ENCODE results near the gene TTLL11.
A peak's percentile ranks its signal among the peaks of the same experiment; 100 is the strongest.

TTLL11 gene

DNA sequence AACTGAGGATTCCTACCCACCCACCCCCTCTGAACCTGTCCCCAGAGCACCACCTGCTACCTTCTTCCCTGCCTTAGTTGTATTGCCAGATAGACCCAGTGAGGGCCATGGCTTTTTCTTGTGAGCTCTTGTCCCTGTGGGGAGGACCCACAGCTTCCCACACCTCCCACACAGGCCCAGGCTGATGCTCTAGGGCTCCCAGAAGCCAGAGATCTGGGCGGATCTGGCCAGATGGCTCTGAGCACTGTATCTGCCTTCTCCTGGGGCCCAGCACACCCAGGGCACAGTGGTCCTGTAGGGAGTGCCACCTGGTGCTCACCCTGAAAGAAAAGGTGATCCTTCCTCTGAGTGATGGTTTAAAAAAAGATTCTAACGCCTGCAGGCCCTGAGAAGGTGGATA, 310.0 kb downstream of the TTLL11 start:
- Histone ChIP-seq H3K4me3 (ENCODE audit: low read length) (no peak overlapping the region), H3K27ac (ENCODE audit: low read depth, low read length) (peak overlapping the region; percentile 52; the same call in 1 of the 2 replicates)
- 83% methylated on average over 2 of the region's 2 CpGs for WGBS

DNA sequence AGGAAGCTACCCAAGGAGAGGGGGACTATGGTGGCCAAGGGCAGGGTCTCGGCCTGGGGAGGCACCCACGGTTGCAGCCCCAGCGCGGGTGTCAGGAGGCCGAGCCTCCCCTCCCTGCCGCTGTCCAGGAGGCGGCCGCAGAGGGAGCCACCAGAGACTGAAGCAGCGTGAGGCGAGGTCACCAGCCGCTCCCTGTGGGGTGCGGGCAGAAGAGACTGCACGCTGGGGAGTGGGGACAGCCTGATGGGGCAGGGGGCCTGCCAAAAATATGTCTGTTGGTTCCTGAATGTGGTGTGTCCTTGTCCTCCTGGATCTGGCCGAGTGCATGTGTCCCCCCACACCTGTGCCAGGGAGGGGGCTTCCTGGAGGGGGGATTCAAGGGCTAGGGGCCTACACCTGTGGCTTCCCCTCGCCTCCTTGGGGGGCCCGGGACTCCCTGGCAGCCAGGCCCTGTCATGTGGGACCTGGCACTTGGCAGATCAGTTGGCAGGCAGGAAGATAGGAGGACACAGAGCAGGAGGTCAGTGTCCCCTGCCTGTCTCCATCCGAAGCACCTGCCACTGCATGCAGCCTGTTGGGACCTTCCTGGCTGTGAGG, 310.5 kb downstream of the TTLL11 start:
- H3K4me1 ChIP-seq (ENCODE audit: insufficient read depth, low read length), result peaks cover 21% of the 10 kb centered on the region
- no peaks in the 10 kb centered on the region for H3K27me3 ChIP-seq (ENCODE audit: insufficient read depth, low read length)
- WGBS, result 96% methylated on average over 17 of the region's 17 CpGs
- H3K9ac ChIP-seq (ENCODE audit: low read depth, low read length), result no peak overlapping the region
- no peak overlapping the region for H3K27ac ChIP-seq (ENCODE audit: low read depth, low read length)
- H3K36me3 ChIP-seq (ENCODE audit: insufficient read depth, low read length), result peaks cover 39% of the 10 kb centered on the region
- H3K4me3 ChIP-seq (ENCODE audit: low read length), result no peak overlapping the region
- H3K9me3 ChIP-seq (ENCODE audit: insufficient read depth, low read depth, low read length), result peaks cover 5% of the 10 kb centered on the region; the same call in 1 of the 2 replicates

More for the DNA sequence above, 310.0 kb downstream of the TTLL11 start:
- Histone ChIP-seq H3K4me1 (ENCODE audit: insufficient read depth, low read length) (peaks cover 21% of the 10 kb centered on the region), H3K9me3 (ENCODE audit: insufficient read depth, low read depth, low read length) (peaks cover 1% of the 10 kb centered on the region; the same call in 1 of the 2 replicates), H3K27me3 (ENCODE audit: insufficient read depth, low read length) (no peaks in the 10 kb centered on the region), H3K36me3 (ENCODE audit: insufficient read depth, low read length) (peaks cover 34% of the 10 kb centered on the region), H3K9ac (ENCODE audit: low read depth, low read length) (no peak overlapping the region)

DNA sequence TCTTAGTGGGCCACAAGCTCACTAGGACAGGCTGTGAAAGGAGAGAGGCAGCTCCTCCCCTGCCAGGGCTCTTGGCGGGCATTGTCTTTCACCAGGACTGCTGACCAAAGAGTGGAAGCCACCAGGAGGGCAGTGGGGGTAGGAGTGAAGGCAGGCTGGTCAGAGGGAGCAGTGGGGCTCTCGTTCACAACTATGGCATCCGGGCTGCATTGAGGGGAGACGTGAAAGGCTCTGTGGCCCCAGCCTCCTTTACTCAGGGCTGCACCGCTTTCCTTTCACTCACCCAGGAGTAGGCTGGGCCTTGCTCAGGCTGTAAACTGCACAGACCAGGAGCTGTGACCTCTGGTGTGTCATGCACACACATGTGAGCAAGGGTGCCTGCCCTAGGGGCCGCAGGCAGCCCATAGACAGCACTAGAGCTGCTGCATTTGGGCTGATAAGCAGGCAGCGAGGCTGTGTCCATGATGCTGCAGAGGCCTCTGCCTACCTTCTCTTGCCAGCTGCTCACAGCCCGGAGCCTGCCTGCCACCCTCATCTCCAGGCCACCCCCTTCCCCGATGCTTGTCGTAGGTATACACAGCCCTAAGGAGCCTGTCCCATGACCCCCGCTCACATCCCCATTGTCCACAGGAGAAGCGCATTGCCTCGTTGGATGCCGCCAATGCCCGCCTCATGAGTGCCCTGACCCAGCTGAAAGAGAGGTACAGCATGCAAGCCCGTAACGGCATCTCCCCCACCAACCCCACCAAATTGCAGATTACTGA, 311.2 kb downstream of the TTLL11 start:
- 94% methylated on average over 17 of the region's 17 CpGs for WGBS
- Histone ChIP-seq H3K9me3 (ENCODE audit: insufficient read depth, low read depth, low read length) (peaks cover 5% of the 10 kb centered on the region; the same call in 1 of the 2 replicates), H3K36me3 (ENCODE audit: insufficient read depth, low read length) (peaks cover 46% of the 10 kb centered on the region), H3K4me1 (ENCODE audit: insufficient read depth, low read length) (peaks cover 21% of the 10 kb centered on the region), H3K27me3 (ENCODE audit: insufficient read depth, low read length) (no peaks in the 10 kb centered on the region), H3K9ac (ENCODE audit: low read depth, low read length) (no peak overlapping the region), H3K4me3 (ENCODE audit: low read length) (no peak overlapping the region), H3K27ac (ENCODE audit: low read depth, low read length) (no peak overlapping the region)

DNA sequence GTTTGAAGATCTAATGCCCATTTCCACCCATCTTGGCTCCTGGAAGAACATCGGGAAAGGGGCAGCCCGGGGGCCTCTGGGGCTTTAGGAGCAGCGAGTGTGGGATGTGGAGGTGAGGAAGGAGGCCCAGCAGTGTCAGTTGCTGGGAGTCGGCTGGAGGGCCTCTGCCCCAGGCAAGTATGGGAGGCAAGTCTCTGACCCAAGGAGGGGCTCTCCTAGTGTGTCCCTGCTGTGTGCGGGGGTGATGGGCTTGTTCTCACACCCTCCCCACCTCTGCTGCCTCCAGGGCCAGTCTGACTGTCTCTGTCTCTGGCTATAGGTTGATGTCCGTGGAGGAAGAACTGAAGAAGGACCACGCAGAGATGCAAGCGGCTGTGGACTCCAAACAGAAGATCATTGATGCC, 312.0 kb downstream of the TTLL11 start:
- Histone ChIP-seq H3K9me3 (ENCODE audit: insufficient read depth, low read depth, low read length) (peaks cover 5% of the 10 kb centered on the region; the same call in 1 of the 2 replicates), H3K4me1 (ENCODE audit: insufficient read depth, low read length) (peaks cover 21% of the 10 kb centered on the region), H3K36me3 (ENCODE audit: insufficient read depth, low read length) (peaks cover 52% of the 10 kb centered on the region), H3K4me3 (ENCODE audit: low read length) (no peak overlapping the region), H3K27ac (ENCODE audit: low read depth, low read length) (no peak overlapping the region), H3K27me3 (ENCODE audit: insufficient read depth, low read length) (no peaks in the 10 kb centered on the region), H3K9ac (ENCODE audit: low read depth, low read length) (no peak overlapping the region)
- WGBS, result 95% methylated on average over 8 of the region's 8 CpGs

DNA sequence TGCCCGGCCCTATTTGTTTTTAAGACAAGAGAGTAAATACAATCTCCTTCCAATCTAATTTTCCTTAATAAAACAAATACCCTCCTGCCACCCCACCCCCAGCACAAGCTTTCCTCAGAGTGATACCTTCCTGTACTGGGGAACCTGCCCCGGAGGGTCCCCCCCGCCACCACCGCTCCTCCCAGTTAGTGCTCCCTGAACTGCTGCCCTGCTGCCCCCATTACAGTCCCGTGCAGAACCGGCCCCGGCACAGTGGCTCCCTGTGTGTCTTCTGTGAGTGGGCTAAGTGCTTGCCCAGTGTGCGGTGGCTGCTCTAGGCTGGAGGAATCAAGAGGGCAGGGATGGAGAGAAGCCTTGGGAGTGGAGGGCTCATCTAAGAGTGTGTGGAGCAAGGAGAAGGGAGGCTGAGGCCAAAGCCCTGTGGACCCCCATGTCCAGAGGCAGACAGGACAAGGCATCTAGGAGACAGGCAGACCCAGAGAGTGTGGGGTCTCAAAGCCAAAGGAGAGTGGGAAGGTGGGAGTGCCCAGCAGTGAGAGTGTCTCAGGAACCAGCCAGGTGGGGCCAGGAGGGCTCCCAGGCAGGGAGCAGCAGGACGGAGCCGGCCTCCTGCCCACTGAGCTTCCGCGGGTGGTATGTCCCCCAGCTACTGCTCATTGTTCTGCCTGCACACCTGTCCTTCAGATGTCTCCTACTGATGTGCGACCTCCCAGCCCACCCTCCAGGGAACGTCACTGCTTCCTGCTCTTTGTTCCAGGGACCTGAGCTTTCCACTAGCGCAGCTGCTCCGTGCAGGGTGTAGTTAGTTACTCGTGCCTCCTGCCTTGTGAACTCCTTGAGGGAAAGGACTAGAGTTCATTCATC, 312.7 kb downstream of the TTLL11 start:
- 90% methylated on average over 17 of the region's 17 CpGs for WGBS
- no peak overlapping the region for H3K9ac ChIP-seq (ENCODE audit: low read depth, low read length)

DNA sequence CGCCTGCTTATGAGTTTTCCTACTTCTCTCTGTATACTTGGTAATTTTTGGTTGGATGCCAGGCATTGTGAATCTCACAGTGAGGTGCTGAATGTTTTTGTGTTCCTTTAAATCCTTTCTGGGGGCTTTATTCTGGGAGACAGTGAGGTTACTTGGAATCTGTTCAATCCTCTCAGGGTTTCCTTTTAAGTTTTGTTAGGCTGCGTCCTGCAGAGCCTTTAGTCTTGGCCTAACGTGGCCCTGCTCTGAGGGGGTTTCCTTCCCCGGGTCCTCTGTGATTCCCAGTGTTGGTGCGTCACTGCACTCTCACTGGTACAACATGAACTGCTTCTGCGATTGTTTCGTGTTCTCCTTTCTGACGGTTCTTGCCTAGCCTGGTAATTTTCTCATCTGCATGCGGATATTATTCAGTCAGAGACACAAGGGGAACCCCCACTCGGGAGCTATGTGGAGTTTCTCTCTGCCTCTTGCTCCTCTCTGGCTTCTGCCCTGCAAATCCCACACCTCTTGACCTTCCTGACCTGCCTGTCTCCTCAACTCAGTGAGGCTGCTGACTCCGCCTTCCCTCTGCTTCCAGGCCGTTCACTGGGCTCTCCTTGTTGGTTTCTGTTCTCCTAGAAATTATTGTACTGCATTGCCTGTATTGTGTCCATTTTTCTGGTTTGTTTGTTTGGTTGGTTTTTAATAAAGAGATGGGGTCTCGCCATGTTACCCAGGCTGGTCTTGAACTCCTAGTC, 313.6 kb downstream of the TTLL11 start:
- 83% methylated on average over 13 of the region's 13 CpGs for WGBS
- Histone ChIP-seq H3K9ac (ENCODE audit: low read depth, low read length) (no peak overlapping the region), H3K9me3 (ENCODE audit: insufficient read depth, low read depth, low read length) (peaks cover 5% of the 10 kb centered on the region; the same call in 1 of the 2 replicates), H3K27ac (ENCODE audit: low read depth, low read length) (no peak overlapping the region; the same call in 1 of the 2 replicates), H3K36me3 (ENCODE audit: insufficient read depth, low read length) (peaks cover 64% of the 10 kb centered on the region), H3K27me3 (ENCODE audit: insufficient read depth, low read length) (no peaks in the 10 kb centered on the region), H3K4me1 (ENCODE audit: insufficient read depth, low read length) (peaks cover 14% of the 10 kb centered on the region), H3K4me3 (ENCODE audit: low read length) (no peak overlapping the region)

More for the DNA sequence above, 312.7 kb downstream of the TTLL11 start:
- peaks cover 21% of the 10 kb centered on the region for H3K4me1 ChIP-seq (ENCODE audit: insufficient read depth, low read length)
- H3K36me3 ChIP-seq (ENCODE audit: insufficient read depth, low read length), result peaks cover 59% of the 10 kb centered on the region
- no peak overlapping the region for H3K4me3 ChIP-seq (ENCODE audit: low read length)
- no peaks in the 10 kb centered on the region for H3K27me3 ChIP-seq (ENCODE audit: insufficient read depth, low read length)
- H3K27ac ChIP-seq (ENCODE audit: low read depth, low read length), result no peak overlapping the region
- peaks cover 5% of the 10 kb centered on the region; the same call in 1 of the 2 replicates for H3K9me3 ChIP-seq (ENCODE audit: insufficient read depth, low read depth, low read length)

DNA sequence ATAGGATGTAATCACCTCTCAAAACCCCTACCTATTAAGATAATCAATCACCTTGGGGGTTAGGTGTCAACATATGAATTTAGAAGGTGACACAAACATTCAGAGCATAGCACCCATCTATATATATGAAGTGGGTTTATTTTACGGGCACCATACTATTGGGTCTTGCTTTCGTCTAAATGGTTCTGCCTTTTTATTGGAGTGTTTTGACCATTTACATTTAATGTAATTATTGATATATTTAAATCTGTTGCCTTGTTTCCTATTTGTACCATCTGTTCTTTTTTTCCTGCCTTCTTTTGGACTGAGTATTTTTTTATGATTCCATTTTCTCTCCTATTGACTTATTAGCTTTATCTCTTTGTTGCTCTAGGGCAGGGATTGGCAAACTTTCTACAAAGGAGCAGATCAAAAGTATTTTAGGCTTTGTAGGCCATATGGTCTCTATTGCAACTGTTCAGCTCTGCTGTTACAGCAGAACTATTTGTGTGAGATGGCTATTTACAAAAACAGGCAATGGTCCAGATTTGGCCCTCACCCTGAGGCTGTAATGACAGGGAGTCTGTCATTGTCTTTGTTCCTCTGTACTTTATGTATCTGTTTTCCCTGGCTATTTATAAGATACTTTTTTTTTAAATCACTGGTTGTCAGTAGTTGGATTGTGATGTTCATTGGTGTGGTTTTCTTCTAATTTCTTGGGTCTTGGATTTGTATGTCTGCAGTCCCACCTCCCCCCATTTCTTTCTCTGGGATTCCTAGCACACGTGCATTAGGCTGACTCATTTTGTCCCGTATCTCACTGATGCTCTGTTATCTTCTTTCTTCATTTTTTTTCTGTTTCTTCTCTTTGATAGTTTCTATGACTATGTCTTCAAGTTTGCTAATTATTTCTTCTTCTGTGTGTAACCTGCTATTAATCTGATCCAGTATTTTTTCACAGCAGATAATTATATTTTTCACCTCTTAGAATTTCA, 314.6 kb downstream of the TTLL11 start:
- Histone ChIP-seq H3K27ac (ENCODE audit: low read depth, low read length) (no peak overlapping the region), H3K4me1 (ENCODE audit: insufficient read depth, low read length) (peaks cover 5% of the 10 kb centered on the region; the same call in 1 of the 2 replicates), H3K4me3 (ENCODE audit: low read length) (no peak overlapping the region), H3K9ac (ENCODE audit: low read depth, low read length) (no peak overlapping the region), H3K36me3 (ENCODE audit: insufficient read depth, low read length) (peaks cover 74% of the 10 kb centered on the region), H3K27me3 (ENCODE audit: insufficient read depth, low read length) (no peaks in the 10 kb centered on the region), H3K9me3 (ENCODE audit: insufficient read depth, low read depth, low read length) (peaks cover 5% of the 10 kb centered on the region; the same call in 1 of the 2 replicates)
- 90% methylated on average over 2 of the region's 4 CpGs for WGBS

DNA sequence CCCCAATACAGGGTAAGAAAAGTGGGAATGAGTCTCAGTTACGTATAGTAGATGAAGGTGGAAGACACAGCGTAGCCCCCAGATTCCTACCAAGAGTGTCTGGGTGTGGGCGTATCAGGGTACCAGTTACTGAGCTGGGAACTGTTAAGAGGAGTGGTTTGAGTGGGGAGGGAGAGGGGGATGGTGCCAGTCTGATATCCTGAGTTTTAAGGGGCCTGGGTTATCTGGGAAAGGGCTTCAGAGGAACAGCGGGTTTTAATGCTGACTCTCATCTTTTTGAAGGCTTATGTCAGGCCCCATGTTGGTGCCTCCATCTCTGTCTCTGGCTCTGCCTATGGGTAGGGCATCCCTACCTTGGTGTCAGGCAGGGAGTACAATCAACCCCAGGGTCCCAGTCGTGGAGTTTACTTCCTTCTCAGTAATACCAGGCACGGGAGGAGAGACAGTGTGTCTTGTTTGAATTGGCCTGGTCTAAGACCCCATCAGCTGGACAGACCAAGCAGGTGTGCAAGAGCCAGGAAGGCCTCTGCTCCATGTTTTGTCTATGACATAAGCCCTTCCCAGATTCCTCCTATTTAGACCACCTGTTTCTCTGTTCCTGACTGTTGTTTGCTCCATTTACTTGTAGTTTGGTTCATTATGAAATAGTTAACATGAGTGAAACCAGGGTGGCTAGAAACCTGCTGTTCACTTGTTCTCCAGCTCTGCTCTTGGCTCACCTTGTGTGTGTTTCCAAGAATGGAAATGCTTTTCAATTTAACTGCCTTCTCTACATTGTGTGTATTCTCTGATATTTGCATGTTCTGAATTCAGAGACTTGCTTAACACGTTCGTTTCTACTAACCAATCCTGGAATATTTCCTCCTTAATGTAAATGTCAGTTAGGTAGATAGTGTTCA, 316.1 kb downstream of the TTLL11 start:
- peaks cover 76% of the 10 kb centered on the region for H3K36me3 ChIP-seq (ENCODE audit: insufficient read depth, low read length)
- WGBS, result 96% methylated on average over 8 of the region's 8 CpGs

DNA sequence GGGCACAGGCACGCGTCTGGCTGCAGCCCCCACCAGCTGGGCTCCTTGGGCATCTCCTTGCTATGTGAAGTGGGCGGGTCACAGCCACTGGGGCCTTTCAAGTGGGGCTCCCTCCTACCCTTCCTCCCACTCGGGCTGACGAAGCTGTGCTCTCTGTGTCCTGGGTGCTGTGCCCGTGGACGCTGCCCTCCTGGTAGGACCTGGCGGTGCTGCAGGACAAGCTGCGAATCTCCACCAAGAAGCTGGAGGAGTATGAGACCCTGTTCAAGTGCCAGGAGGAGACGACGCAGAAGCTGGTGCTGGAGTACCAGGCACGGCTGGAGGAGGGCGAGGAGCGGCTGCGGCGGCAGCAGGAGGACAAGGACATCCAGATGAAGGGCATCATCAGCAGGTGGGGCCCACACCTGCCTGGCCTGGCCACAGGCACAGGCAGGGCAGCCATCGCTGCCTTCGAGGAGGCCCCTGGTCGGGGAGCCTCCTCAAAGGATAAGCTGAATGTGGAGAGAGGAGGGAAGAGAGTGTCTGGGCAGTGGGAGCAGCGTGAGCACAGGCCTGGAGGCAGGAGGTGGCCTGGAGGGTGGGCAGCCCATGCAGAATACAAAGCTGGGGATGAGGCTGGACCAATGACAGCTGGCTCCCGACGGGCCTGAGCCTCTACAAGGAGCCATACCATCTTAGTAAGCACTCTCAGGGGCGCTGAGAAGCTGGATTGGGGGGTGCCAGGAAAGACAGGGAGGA, 316.9 kb downstream of the TTLL11 start:
- Histone ChIP-seq H3K27ac (ENCODE audit: low read depth, low read length) (no peak overlapping the region), H3K9me3 (ENCODE audit: insufficient read depth, low read depth, low read length) (peaks cover 5% of the 10 kb centered on the region; the same call in 1 of the 2 replicates), H3K36me3 (ENCODE audit: insufficient read depth, low read length) (peaks cover 76% of the 10 kb centered on the region), H3K4me1 (ENCODE audit: insufficient read depth, low read length) (no peaks in the 10 kb centered on the region), H3K27me3 (ENCODE audit: insufficient read depth, low read length) (no peaks in the 10 kb centered on the region), H3K4me3 (ENCODE audit: low read length) (no peak overlapping the region), H3K9ac (ENCODE audit: low read depth, low read length) (no peak overlapping the region)
- WGBS, result 96% methylated on average over 23 of the region's 23 CpGs

More for the DNA sequence above, 316.1 kb downstream of the TTLL11 start:
- no peak overlapping the region for H3K4me3 ChIP-seq (ENCODE audit: low read length)
- H3K9ac ChIP-seq (ENCODE audit: low read depth, low read length), result no peak overlapping the region
- H3K27ac ChIP-seq (ENCODE audit: low read depth, low read length), result no peak overlapping the region
- H3K9me3 ChIP-seq (ENCODE audit: insufficient read depth, low read depth, low read length), result peaks cover 5% of the 10 kb centered on the region; the same call in 1 of the 2 replicates
- no peaks in the 10 kb centered on the region for H3K27me3 ChIP-seq (ENCODE audit: insufficient read depth, low read length)
- no peaks in the 10 kb centered on the region for H3K4me1 ChIP-seq (ENCODE audit: insufficient read depth, low read length)
